ENCODE measurements around the gene APBA2.

APBA2 gene

GRCh38 chr15:29121369-29121656 is 235.5 kb downstream of the APBA2 start:
- DNase-seq: no peak
- Histone ChIP-seq H2AFZ (ENCODE audit: low read length) (no peak overlapping the region), H3K9me3 (replicated peaks; ENCODE audit: insufficient read depth, low read length) (no peaks in the 10 kb centered on the region), H4K20me1 (ENCODE audit: insufficient read depth, low read length) (no peaks in the 10 kb centered on the region), H3K4me1 (ENCODE audit: low read length) (no peaks in the 10 kb centered on the region), H3F3A (ENCODE audit: insufficient read depth, low read length) (no peaks in the 10 kb centered on the region), H3K4me3 (ENCODE audit: low read length) (no peak overlapping the region), H3K27me3 (replicated peaks; ENCODE audit: insufficient read depth, low read length) (no peaks in the 10 kb centered on the region), H3K27ac (ENCODE audit: low read length) (no peak overlapping the region), H3K9ac (ENCODE audit: low read length) (no peak overlapping the region), H3K79me2 (ENCODE audit: low read length) (no peaks in the 10 kb centered on the region), H3K4me2 (ENCODE audit: low read depth, low read length) (no peak overlapping the region), H3K9me2 (replicated peaks; ENCODE audit: insufficient read depth, low read length) (no peaks in the 10 kb centered on the region), H3K36me3 (replicated peaks; ENCODE audit: insufficient read depth, low read length) (no peaks in the 10 kb centered on the region)
- TF ChIP-seq EZH2 (optimal IDR thresholded peaks at IDR 0.05; ENCODE audit: low read depth, low read length): no peak
- no peak for TF ChIP-seq EZH2phosphoT487 (IDR thresholded peaks at IDR 0.05; ENCODE audit: low read length)
- no peak for TF ChIP-seq CTCF (IDR thresholded peaks at IDR 0.05; ENCODE audit: low read length)

- TF ChIP-seq CTCF (IDR thresholded peaks at IDR 0.05; ENCODE audit: low read length) (no peak), EZH2 (optimal IDR thresholded peaks at IDR 0.05; ENCODE audit: low read depth, low read length) (no peak), EZH2phosphoT487 (IDR thresholded peaks at IDR 0.05; ENCODE audit: low read length) (no peak)
- no peaks in the 10 kb centered on the region for H3K9me2 ChIP-seq (replicated peaks; ENCODE audit: insufficient read depth, low read length)
- H3K4me1 ChIP-seq (ENCODE audit: low read length): no peaks in the 10 kb centered on the region
- no peaks in the 10 kb centered on the region for H3F3A ChIP-seq (ENCODE audit: insufficient read depth, low read length)
- no peak overlapping the region for H3K4me2 ChIP-seq (ENCODE audit: low read depth, low read length)
- no peaks in the 10 kb centered on the region for H4K20me1 ChIP-seq (ENCODE audit: insufficient read depth, low read length)
- H3K4me3 ChIP-seq (ENCODE audit: low read length): no peak overlapping the region
- DNase-seq: no peak
- no peaks in the 10 kb centered on the region for H3K36me3 ChIP-seq (replicated peaks; ENCODE audit: insufficient read depth, low read length)
- H3K79me2 ChIP-seq (ENCODE audit: low read length): no peaks in the 10 kb centered on the region
- no peak overlapping the region for H3K9ac ChIP-seq (ENCODE audit: low read length)
- no peaks in the 10 kb centered on the region for H3K9me3 ChIP-seq (replicated peaks; ENCODE audit: insufficient read depth, low read length)
- no peaks in the 10 kb centered on the region for H3K27me3 ChIP-seq (replicated peaks; ENCODE audit: insufficient read depth, low read length)
- H2AFZ ChIP-seq (ENCODE audit: low read length): no peak overlapping the region
- H3K27ac ChIP-seq (ENCODE audit: low read length): no peak overlapping the region
Observed at GRCh38 chr15:29121907-29122306, 236.1 kb downstream of the APBA2 start.

GRCh38 chr15:29122506-29122905 is 236.7 kb downstream of the APBA2 start:
- Histone ChIP-seq H3K36me3 (replicated peaks; ENCODE audit: insufficient read depth, low read length) (no peaks in the 10 kb centered on the region), H3K27me3 (replicated peaks; ENCODE audit: insufficient read depth, low read length) (no peaks in the 10 kb centered on the region), H4K20me1 (ENCODE audit: insufficient read depth, low read length) (no peaks in the 10 kb centered on the region), H3K79me2 (ENCODE audit: low read length) (no peaks in the 10 kb centered on the region), H3K9me2 (replicated peaks; ENCODE audit: insufficient read depth, low read length) (no peaks in the 10 kb centered on the region), H3K27ac (ENCODE audit: low read length) (no peak overlapping the region), H3K4me1 (ENCODE audit: low read length) (no peaks in the 10 kb centered on the region), H3K4me2 (ENCODE audit: low read depth, low read length) (no peak overlapping the region), H3K4me3 (ENCODE audit: low read length) (no peak overlapping the region), H2AFZ (ENCODE audit: low read length) (no peak overlapping the region), H3K9ac (ENCODE audit: low read length) (no peak overlapping the region), H3F3A (ENCODE audit: insufficient read depth, low read length) (no peaks in the 10 kb centered on the region), H3K9me3 (replicated peaks; ENCODE audit: insufficient read depth, low read length) (no peaks in the 10 kb centered on the region)
- TF ChIP-seq CTCF (IDR thresholded peaks at IDR 0.05; ENCODE audit: low read length) (no peak), EZH2phosphoT487 (IDR thresholded peaks at IDR 0.05; ENCODE audit: low read length) (no peak), EZH2 (optimal IDR thresholded peaks at IDR 0.05; ENCODE audit: low read depth, low read length) (no peak)
- no peak for DNase-seq

All from MM.1S (cell line).